Activated CD4-positive, alpha-beta memory T cell treated with anti-CD3 and anti-CD28 coated beads, Interleukin-2, amount 10 ng/mL, durations not matched to agents 7 days and 5 days (primary cell): ENCODE data around the gene AJAP1. TPM values are rescaled to one million over a fixed set of nuclear protein-coding genes. Genes with fewer than 3 reads are reported as not detected.

Experiments used
- CTCF ChIA-PET: fragments of 350-600 bp; sonication (Branson Sonifier 250); formaldehyde crosslinking; loops from one replicate; lab custom pipeline; 2021; ENCODE audit warnings: antibody characterized with exemption, inconsistent platforms; lab: Charles Lee
- POLR2A ChIA-PET: fragments of 350-600 bp; sonication (Branson Sonifier 250); formaldehyde crosslinking; loops from one replicate; lab custom pipeline; 2021; ENCODE audit warnings: antibody characterized with exemption; lab: Charles Lee
- DNase-seq: peaks from one replicate; pipeline ENCODE4 v3.0.0-alpha.2; 2020
- H3K27ac Mint-ChIP-seq: one replicate; pipeline ENCODE4 v1.8.0; 2021; ENCODE audit warnings: mild to moderate bottlenecking, mixed read lengths
- H3K27me3 Mint-ChIP-seq: one replicate; pipeline ENCODE4 v1.8.0; 2021; ENCODE audit warnings: mixed read lengths
- H3K36me3 Mint-ChIP-seq: one replicate; pipeline ENCODE4 v1.8.0; 2021; ENCODE audit warnings: low read depth, mixed read lengths
- H3K4me1 Mint-ChIP-seq: one replicate; pipeline ENCODE4 v1.8.0; 2021; ENCODE audit warnings: mixed read lengths
- H3K4me3 Mint-ChIP-seq: one replicate; pipeline ENCODE4 v1.8.0; 2021; ENCODE audit warnings: mild to moderate bottlenecking, mixed read lengths
- H3K9me3 Mint-ChIP-seq: one replicate; pipeline ENCODE4 v1.8.0; 2021; ENCODE audit warnings: mixed read lengths
- total RNA-seq, 2 experiments: library from RNA; stranded (reverse); gene quantifications; one replicate each; pipeline ENCODE4 v1.2.3, GENCODE V29; 2021

Gene AJAP1
- total RNA-seq, 2 experiments from 2014 or later, result not detected

DNA sequence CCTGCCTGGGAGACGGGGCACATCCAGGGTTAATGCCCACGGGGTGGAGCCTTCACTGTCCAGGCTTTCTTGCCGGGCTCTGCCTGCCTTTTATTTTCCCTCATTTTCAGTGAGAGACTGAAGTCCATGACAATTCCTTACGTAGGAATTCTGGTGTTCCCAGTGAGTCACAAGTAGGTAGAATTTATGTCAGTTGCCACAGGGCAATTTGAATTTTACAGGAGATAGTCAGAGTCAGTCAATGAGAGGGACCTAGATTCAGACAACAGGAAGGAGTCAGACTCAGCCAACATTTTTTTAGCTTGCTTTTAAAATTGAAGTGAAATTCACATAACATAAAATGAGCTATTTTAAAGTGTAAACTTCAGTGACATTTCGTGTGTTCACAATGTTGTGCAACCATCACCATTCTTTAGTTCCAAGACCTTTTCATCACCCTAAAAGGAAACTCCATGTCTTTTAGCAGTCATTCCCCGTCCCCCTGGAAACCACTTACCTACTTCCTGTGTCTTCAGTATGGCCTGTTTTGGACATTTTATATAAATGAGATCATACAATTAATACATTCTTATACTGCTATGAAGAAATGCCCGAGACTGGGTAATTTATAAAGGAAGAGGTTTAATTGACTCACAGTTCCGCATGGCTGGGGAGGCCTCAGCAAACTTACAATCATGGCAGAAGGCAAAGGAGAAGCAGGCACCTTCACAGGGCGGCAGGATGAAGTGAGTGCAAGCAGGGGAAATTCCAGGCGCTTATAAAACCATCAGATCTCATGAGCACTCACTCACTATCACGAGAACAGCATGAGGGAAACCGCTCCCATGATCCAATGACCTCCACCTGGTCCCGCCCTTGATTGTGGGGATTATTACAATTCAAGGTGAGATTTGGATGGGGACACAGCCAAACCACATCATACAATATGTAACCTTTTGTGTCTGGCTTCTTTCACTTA is 14.6 kb downstream of the AJAP1 start:
- POLR2A ChIA-PET, result no interaction called here
- CTCF ChIA-PET, result no interaction called here
- no peaks in the 10 kb centered on the region for H3K36me3 Mint-ChIP-seq

GRCh38 chr1:4670265-4670664 is 15.9 kb downstream of the AJAP1 start:
- Mint-ChIP-seq H3K4me3 (no peak overlapping the region), H3K4me1 (no peaks in the 10 kb centered on the region), H3K36me3 (no peaks in the 10 kb centered on the region), H3K27me3 (no peaks in the 10 kb centered on the region), H3K9me3 (no peaks in the 10 kb centered on the region), H3K27ac (no peak overlapping the region)
- ChIA-PET POLR2A (no interaction called here), CTCF (no interaction called here)
- no peak for DNase-seq

More for the DNA sequence above, 14.6 kb downstream of the AJAP1 start:
- Mint-ChIP-seq H3K9me3 (no peaks in the 10 kb centered on the region), H3K4me1 (no peaks in the 10 kb centered on the region), H3K27me3 (no peaks in the 10 kb centered on the region), H3K4me3 (no peak overlapping the region), H3K27ac (no peak overlapping the region)
- DNase-seq, result no peak

GRCh38 chr1:4671828-4672227 is 17.4 kb downstream of the AJAP1 start:
- Mint-ChIP-seq H3K4me3 (no peak overlapping the region), H3K27ac (no peak overlapping the region), H3K36me3 (no peaks in the 10 kb centered on the region), H3K27me3 (no peaks in the 10 kb centered on the region), H3K4me1 (no peaks in the 10 kb centered on the region), H3K9me3 (no peaks in the 10 kb centered on the region)
- ChIA-PET POLR2A (no interaction called here), CTCF (no interaction called here)
- DNase-seq, result no peak

DNA sequence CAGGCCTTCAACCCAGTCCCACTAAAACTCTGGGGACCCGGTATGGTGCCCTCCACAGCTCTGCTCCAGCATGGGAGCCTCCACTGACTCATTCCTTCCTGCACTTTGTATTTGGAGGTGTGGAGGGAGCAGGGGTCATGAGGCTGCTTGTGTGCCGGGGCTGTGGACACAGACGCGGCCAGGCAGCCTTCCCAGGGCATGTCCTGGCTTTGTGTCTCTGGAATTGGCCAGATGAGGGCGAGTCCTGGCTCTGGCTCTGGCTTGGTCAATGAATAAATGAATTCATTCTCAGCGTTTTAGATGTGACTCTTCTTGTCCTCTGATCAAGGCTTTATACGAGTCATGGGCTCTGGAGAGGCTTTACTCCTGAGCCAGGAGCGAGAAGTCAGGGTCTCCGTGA is 19.1 kb downstream of the AJAP1 start:
- POLR2A ChIA-PET, result no interaction called here
- peaks cover 5% of the 10 kb centered on the region for H3K9me3 Mint-ChIP-seq
- no peaks in the 10 kb centered on the region for H3K4me1 Mint-ChIP-seq
- H3K27ac Mint-ChIP-seq, result no peak overlapping the region
- H3K4me3 Mint-ChIP-seq, result no peak overlapping the region
- H3K36me3 Mint-ChIP-seq, result no peaks in the 10 kb centered on the region
- H3K27me3 Mint-ChIP-seq, result no peaks in the 10 kb centered on the region
- no peak for DNase-seq
- CTCF ChIA-PET, result no interaction called here

DNA sequence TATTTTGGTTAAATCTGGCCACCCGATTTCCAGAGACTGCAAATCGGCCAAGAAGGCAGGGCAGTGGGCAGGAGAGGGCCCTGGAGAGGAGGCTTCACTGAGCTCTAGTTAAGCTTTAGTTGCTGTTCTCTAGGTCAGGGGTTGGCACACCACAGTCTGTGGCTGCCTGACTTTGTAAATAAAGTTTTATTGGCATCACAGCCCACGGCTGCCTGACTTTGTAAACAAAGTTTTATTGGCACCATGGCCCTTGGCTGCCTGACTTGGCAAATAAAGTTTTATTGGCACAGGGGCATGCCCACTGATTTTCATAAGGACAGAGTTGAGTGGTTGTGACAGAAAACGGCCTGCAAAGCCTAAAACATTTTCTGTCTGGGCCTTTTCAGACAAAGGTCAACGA is 19.7 kb downstream of the AJAP1 start:
- Mint-ChIP-seq H3K4me3 (no peak overlapping the region), H3K27ac (no peak overlapping the region), H3K27me3 (no peaks in the 10 kb centered on the region), H3K9me3 (peaks cover 6% of the 10 kb centered on the region), H3K4me1 (no peaks in the 10 kb centered on the region), H3K36me3 (no peaks in the 10 kb centered on the region)
- ChIA-PET POLR2A (no interaction called here), CTCF (no interaction called here)
- DNase-seq, result no peak

- Mint-ChIP-seq H3K36me3 (no peaks in the 10 kb centered on the region), H3K27ac (no peak overlapping the region), H3K4me1 (no peaks in the 10 kb centered on the region), H3K9me3 (peaks cover 6% of the 10 kb centered on the region), H3K27me3 (no peaks in the 10 kb centered on the region), H3K4me3 (no peak overlapping the region)
- ChIA-PET CTCF (no interaction called here), POLR2A (no interaction called here)
- no peak for DNase-seq
Observed at GRCh38 chr1:4674676-4675075, 20.3 kb downstream of the AJAP1 start.

GRCh38 chr1:4675454-4676186 is 21.2 kb downstream of the AJAP1 start:
- no peak overlapping the region for H3K27ac Mint-ChIP-seq
- no peaks in the 10 kb centered on the region for H3K36me3 Mint-ChIP-seq
- POLR2A ChIA-PET, result no interaction called here
- no peak overlapping the region for H3K4me3 Mint-ChIP-seq
- H3K27me3 Mint-ChIP-seq, result no peaks in the 10 kb centered on the region
- no peak for DNase-seq
- no peaks in the 10 kb centered on the region for H3K4me1 Mint-ChIP-seq
- CTCF ChIA-PET, result no interaction called here
- H3K9me3 Mint-ChIP-seq, result peaks cover 6% of the 10 kb centered on the region

GRCh38 chr1:4676253-4676652 is 21.8 kb downstream of the AJAP1 start:
- H3K9me3 Mint-ChIP-seq, result peaks cover 6% of the 10 kb centered on the region
- no peak overlapping the region for H3K4me3 Mint-ChIP-seq
- ChIA-PET CTCF (no interaction called here), POLR2A (no interaction called here)
- no peaks in the 10 kb centered on the region for H3K4me1 Mint-ChIP-seq
- no peak for DNase-seq
- no peaks in the 10 kb centered on the region for H3K36me3 Mint-ChIP-seq
- H3K27me3 Mint-ChIP-seq, result no peaks in the 10 kb centered on the region
- no peak overlapping the region for H3K27ac Mint-ChIP-seq

DNA sequence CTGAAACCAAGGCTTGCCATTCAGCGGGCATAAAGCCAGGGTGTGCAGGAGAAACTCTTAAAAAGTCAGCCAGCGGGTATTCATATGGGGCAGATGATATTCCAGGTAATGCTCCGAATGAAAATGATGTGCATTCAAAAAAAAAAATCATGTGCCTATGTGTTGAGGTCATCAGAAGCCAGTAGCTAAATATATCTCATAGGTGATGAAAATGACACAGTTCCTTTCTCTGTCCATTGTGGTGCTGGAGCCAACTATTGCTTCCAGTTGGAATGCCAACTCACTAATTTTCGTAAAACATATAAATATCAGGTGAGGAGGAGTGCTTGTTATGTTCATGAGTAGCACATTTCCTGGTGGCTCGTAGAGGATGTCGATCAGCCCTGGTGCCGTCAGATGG is 23.2 kb downstream of the AJAP1 start:
- Mint-ChIP-seq H3K4me3 (no peak overlapping the region), H3K9me3 (peaks cover 6% of the 10 kb centered on the region), H3K27ac (no peak overlapping the region), H3K36me3 (no peaks in the 10 kb centered on the region), H3K27me3 (no peaks in the 10 kb centered on the region), H3K4me1 (no peaks in the 10 kb centered on the region)
- no peak for DNase-seq
- ChIA-PET CTCF (no interaction called here), POLR2A (no interaction called here)

DNA sequence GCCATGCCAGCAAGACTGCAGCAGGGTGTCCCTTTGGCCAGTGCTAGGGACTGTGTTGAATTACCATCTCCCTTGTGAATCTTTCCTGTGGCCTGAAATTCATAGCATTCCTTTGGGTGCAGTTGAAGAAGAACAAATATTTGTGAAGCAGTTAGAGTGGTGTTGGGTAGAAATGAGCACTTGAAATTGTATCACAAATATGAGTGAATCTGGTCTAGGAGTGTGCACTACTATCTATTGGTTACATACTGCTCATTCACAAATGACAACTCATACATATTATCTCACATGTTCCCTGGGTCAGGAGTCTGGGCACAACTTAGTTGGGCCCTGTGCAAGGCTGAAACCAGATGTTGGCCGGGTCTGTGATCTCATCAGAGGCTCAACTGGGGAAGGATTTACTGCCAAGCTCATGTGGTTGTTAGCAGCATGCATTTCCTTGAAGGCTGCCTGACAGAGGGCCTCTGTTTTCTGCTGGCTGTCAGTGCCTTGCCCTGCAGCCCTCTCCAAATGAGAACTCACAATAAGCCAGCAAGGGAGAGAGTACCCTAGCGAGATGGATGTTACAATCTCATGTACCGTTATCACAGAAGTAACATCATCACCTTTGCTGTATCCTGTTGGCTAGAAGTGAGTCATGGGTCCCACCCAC is 23.8 kb downstream of the AJAP1 start:
- H3K4me1 Mint-ChIP-seq, result no peaks in the 10 kb centered on the region
- no peak overlapping the region for H3K27ac Mint-ChIP-seq
- no peaks in the 10 kb centered on the region for H3K27me3 Mint-ChIP-seq
- H3K36me3 Mint-ChIP-seq, result no peaks in the 10 kb centered on the region
- H3K4me3 Mint-ChIP-seq, result no peak overlapping the region
- H3K9me3 Mint-ChIP-seq, result peaks cover 6% of the 10 kb centered on the region
- DNase-seq, result no peak
- CTCF ChIA-PET, result no interaction called here
- POLR2A ChIA-PET, result no interaction called here

DNA sequence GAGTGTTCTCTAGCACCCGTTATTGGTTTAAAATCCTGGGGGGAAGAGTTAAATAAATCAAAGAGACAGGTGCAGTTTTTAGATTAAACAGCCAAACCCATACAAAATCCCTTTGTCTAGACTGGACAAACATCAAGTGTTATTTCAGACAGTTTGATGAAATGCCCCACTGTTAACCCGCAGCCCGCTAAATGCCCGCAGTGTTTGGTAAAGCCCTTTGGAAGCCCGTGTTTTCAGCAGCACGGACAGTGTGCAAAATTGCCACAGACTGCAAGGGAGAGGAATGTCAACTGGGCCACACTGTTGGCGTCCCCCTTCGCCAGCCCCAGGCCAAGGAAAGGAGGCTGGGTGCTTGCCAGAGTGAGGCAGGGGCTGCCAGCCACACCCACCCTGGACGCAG is 26.6 kb downstream of the AJAP1 start:
- H3K27ac Mint-ChIP-seq, result no peak overlapping the region

GRCh38 chr1:4682607-4683220 is 28.3 kb downstream of the AJAP1 start:
- POLR2A ChIA-PET, result no interaction called here
- Mint-ChIP-seq H3K4me1 (no peaks in the 10 kb centered on the region), H3K27ac (no peak overlapping the region), H3K36me3 (no peaks in the 10 kb centered on the region), H3K27me3 (no peaks in the 10 kb centered on the region), H3K4me3 (no peak overlapping the region), H3K9me3 (peaks cover 6% of the 10 kb centered on the region)
- CTCF ChIA-PET, result no interaction called here
- no peak for DNase-seq

More for the DNA sequence above, 26.6 kb downstream of the AJAP1 start:
- H3K4me1 Mint-ChIP-seq, result no peaks in the 10 kb centered on the region
- peaks cover 6% of the 10 kb centered on the region for H3K9me3 Mint-ChIP-seq
- no peaks in the 10 kb centered on the region for H3K27me3 Mint-ChIP-seq
- H3K4me3 Mint-ChIP-seq, result no peak overlapping the region
- H3K36me3 Mint-ChIP-seq, result no peaks in the 10 kb centered on the region
- DNase-seq, result no peak
- POLR2A ChIA-PET, result no interaction called here
- CTCF ChIA-PET, result no interaction called here

DNA sequence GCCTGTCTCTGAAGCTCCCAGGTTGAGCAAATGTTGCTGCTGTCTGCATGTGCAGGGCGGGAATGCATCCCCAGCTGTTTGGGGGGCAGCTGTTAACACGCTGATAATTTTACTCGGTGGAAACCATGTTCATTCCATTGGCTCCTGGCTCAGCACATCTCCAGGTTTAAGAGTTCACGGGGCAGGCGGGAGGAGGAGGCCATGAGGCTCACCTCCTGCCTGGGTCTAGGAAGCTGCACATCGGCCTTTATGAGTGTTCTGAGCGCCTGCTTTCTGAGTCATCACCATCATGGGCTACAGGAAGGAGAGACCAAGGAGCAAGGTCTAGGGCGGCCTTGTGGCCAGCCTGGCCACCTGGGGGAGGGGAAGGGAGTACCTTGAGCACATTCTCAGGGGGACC is 29.7 kb downstream of the AJAP1 start:
- Mint-ChIP-seq H3K36me3 (no peaks in the 10 kb centered on the region), H3K27ac (no peak overlapping the region), H3K9me3 (no peaks in the 10 kb centered on the region), H3K27me3 (no peaks in the 10 kb centered on the region), H3K4me1 (no peaks in the 10 kb centered on the region), H3K4me3 (no peak overlapping the region)
- POLR2A ChIA-PET, result no interaction called here
- DNase-seq, result no peak
- CTCF ChIA-PET, result no interaction called here
